HG03565 (cell line): Measurements from ENCODE around the gene FLT3.
"Not testable (repeated sequence)": the region's sequence is repeated elsewhere in the genome, so short reads cannot be mapped to it uniquely, and the experiment has no call there.

Experiments used
- ATAC-seq: cut with Tn5 transposase; IDR thresholded peaks from one replicate; pipeline ENCODE4 v1.9.1; 2021; ENCODE audit warnings: mild to moderate bottlenecking, moderate library complexity; ENCODE audit not compliant: unreplicated experiment

Gene FLT3

GRCh38 chr13:28101886-28102285 is 1.5 kb upstream of the FLT3 start:
- ATAC-seq = not testable (repeated sequence)

- no peak for ATAC-seq
Observed at GRCh38 chr13:28099396-28100149, 803 bp downstream of the FLT3 start.

DNA sequence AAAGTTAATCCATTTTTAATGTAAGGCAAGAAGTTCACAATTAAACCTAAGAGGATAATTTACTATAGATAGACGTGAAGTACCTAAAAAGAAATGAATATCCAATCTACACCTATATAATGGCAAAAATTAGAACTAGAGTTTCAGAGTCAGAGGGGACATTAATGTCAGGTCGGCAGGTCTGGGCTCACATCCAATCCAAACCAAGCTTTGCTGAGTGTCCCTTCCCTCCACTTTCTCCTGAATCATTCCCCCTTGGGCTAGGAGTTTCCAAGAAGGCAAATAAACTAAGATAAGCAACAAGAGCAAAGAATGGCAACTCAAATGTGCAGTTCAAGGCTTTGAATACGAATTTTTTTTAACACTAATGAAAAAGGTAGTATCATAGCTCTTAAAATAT is 2.9 kb downstream of the FLT3 start:
- ATAC-seq = no peak

DNA sequence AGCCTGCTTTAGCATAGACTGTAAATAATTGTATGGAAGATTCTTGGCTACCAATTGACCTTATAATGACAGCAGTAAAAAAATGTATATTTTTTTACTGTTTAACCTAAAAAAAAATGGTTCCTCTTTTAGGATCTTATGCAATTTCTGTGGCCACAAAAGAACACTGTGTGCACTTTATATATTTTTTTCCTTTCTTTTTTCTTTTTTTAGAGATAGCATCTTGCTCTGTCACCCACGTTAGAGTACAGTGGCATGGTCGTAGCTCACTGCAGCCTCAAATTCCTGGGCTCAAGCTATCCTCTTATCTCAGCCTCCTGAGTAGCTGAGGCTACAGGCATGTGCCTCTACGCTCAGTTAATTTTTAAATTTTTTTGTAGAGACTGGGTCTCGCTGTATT is 6.1 kb downstream of the FLT3 start:
- ATAC-seq = no peak

DNA sequence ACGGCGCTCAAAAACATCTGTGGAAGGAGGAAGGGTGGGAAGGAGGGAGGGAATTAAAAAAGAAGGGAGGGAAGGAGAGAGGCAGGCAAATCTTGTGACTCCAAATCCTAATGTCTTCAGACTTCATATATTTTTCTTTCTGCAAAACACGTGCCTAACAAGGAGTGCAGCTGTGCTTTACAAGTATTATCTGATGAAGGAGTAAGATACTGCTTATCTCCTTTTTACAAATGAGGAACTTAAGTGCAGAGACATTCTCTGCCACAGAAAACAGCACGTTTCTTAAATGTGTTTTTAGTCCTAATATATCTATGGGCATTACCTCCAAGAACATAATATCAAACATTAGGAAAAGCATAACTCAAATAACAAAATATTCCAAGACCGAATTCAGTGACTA is 6.5 kb downstream of the FLT3 start:
- no peak for ATAC-seq

GRCh38 chr13:28092431-28092830 is 7.9 kb downstream of the FLT3 start:
- no peak for ATAC-seq

DNA sequence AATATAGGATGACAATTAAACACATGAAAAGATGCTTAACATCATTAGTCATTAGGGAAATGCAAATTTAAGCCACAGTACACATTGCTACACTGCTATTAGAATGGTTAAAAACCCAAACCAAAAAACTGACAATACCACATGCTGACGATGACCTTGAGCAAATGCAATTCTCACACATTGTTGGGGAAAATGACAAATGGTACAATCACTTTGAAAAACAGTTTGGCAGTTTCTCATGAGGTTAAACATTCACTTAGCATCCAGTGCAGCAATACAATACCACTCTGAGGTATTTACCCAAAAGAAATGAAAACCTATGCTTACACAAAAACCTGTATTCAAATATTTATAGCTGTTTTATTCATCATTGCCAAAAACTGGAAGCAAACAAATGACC is 11.3 kb downstream of the FLT3 start:
- ATAC-seq = no peak

DNA sequence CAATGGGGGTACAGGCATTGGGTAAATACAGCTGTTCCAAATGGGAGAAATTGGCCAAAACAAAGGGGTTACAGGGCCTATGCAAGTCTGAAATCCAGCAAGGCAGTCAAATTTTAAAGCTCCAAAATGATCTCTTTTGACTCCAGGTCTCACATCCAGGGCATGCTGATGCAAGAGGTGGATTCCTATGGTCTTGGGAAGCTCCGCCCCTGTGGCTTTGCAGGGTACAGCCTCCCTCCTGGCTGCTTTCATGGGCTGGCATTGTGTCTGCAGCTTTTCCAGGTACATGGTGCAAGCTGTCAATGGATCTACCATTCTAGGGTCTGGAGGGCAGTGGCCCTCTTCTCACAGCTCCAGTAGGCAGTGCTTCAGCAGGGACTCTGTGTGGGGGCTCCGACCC is 22.6 kb downstream of the FLT3 start:
- not testable (repeated sequence) for ATAC-seq

DNA sequence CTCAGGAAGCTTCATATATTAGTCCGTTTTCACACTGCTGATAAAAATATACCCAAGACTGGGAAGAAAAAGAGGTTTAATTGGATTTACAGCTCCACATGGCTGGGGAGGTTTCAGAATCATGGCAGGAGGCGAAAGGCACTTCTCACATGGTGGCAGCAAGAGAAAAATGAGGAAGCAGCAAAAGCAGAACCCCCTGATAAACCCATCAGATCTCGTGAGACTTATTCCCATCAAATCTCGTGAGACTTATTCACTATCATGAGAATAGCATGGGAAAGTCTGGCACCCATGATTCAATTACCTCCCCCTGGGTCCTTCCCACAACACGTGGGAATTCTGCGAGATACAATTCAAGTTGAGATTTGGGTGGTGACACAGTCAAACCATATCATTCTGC is 23.1 kb downstream of the FLT3 start:
- no peak for ATAC-seq

DNA sequence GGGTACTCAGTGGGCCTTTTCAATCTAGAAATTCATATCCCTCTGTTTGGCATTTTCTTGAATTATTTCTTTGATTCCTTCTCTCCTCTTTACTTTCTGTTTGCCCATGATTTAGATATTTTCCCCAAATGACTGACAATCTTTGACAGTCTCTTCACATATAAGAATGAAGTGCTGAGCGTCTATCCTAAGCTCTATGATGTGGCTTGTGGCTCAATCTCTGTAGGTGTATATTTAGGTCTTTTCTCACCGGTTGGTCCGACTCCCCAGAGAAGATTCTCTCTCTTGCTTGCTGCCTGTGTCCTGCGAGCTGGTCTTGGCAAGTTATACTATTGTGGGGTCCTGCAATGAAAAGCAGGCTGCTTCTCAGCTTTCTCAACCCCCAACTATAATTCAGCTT is 29.0 kb downstream of the FLT3 start:
- ATAC-seq = no peak

DNA sequence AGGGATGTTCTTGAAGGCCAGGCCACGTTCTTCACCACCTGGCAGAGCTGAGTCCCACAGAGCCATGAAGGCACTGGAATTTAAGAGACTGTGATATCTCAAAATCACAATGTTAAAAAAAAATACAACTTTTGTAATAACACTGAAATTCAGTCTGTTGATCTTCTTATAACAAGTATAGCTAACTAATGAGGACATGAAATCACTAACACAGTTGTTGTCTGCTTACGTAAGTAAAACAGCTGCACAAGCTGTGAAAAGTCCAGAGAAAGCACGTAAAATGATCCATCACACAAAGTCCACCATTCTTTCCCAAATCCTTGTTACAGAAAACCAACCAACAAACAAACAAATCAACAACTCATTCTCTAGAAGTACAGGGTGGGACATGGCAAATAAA is 32.9 kb downstream of the FLT3 start:
- ATAC-seq = no peak

DNA sequence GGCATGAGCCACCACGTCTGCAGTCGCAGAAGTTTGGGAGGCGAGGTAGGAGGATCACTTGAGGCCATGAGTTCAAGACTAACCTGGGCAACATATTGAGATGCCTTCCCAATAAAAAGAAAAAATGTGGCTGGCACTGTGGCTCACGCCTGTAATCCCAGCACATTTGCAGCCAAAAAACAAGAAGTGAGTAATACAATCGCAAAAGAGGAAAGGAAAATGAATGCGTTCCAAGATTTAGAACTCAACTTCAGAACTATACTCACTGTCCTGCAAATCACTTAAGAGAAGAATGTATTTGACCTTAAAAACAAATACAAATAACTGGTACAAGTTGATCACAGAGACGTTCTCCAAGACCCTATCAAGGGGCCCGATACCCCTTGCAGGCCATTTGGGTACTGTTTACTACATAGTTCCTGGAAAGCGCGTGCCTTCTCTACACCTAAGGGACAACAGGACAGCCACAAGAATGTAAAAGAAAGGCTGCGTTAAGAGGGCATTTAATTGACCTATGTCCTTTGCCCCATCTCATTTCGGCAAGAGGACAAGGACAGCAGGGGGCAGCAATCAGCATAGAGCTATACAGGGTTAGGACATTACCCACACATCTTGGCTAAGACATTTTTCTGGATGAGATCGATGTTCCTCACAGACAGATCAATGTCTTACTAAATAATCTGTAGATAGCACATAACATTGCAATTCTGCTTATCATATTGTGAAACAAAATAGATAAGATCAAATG is 41.3 kb downstream of the FLT3 start:
- ATAC-seq = no peak

DNA sequence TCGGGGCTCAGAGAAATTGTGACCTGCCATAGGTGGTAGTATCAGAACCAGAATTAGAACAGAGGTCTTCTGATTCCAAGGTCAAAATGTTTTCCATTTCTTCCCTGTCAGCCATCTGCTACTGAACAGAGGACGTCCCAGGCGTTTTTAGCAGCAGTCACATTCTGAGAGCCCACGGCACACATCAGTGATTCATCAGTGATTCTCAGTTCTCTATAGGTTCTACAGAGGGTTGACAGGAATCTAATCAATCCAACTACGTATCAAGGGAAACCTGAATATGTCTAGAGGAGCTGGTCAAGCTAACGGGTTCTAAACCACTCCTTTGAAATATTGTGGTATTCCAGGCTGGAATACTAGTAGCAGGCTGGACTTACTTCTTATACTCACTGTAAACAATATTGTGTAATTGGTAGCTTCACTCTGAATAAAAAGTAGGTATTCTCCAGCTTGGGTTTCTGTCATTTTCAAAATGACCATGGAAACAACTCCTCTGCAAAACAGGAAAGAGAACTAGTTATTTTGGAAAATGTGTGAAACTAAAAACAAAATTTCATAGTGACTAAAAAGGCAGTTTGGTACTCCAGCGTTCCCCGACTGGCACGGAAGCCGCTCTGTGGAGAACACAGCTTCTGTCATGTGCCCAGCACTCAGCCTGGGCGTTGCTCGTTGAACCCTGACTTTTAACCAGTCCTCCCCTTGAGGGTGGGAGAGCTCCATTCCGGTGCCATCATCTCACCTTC is 43.2 kb downstream of the FLT3 start:
- ATAC-seq = peak; percentile 42

GRCh38 chr13:28056426-28056825 is 44.0 kb downstream of the FLT3 start:
- ATAC-seq = no peak

- no peak for ATAC-seq
Observed at GRCh38 chr13:28055357-28055756, 45.0 kb downstream of the FLT3 start.

DNA sequence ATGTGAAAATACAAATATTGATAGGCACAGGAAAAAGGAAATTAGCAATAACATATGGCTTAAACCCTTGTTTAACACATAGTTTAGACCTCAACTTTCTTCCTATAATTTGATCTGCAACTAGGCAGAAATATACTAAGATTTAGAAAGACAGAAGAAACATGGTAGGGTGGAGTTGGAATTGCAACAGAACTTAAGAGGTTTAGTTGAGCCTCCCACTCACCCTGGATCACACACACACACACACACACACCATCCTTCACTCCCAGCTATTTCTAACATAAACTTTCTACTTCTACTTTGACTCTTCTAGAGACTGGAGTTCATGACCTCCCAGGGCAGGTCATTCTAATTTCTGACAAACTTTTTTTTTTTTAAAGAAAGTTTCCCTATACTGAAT is 47.4 kb downstream of the FLT3 start:
- ATAC-seq = no peak

DNA sequence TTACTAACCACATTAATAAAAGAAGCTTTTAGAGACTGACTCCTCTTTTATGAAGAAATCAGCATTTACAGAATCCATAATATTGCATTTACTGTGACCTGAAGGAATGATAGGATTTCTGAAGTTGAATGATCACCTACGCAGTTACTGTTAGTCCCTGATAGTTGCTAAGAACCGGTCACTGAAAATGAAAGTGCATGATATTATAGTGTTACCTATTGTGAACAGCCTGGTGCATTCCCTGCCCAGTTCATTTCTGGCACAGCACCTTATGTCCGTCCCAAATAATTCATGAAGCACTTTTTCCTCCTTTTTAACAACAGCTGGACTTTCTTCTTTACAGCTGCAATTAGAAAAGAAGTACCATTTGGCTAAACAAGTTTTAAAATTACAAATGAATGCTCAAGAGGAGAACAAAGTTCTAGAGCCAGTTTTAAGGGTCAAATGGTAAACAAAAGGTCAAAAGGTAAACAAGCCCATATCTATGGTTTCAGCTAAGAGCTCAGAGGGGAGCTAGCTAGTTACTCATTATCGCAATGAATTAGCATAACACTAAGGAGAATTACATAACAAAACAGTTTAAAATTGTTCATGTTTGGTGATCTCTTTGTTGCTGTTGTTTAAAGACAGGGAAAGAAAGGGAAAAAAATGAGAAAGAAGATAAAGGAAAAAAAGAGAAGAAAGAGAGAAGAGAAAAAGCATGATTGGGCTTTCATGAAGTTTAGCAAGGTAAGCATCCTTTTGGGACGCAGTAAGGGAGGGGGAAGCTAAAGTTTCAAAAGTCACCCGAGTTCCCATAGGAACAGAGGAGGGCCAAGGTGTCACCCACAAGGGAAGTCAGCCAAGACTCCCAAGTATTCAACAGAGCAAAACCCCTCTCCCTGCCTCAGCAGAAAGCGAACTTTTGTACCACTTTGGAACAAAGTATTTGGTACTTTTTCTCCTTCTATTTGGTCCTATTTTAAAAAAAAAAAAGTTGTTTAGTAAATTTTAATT is 50.2 kb downstream of the FLT3 start:
- ATAC-seq = peak; percentile 38

- ATAC-seq = no peak
Observed at GRCh38 chr13:28049215-28049614, 51.2 kb downstream of the FLT3 start.

DNA sequence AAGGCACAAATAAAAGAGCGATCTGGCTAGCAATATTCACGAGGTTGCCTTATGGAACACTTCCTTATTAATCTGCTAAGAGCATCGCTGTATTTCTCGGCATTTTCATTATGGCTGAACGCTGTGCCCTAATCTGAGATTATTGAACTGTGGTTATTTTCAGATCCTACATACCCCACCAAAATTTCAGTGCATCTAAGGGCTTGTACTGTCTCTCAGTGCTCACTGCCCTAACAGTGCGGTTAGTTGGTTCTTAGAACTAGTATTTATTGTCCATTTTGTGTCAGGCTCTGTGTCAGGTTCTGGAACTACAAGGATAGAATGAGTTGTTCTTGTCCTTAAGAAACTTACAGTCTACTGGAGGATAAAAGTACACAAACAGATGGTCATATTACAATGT is 51.6 kb downstream of the FLT3 start:
- no peak for ATAC-seq

- peak; percentile 80 for ATAC-seq
Observed at GRCh38 chr13:28047757-28048388, 52.5 kb downstream of the FLT3 start.
